ENCODE measurements around the gene NFIA.

Gene NFIA

GRCh38 chr1:61131248-61131647 is 48.9 kb downstream of the NFIA start:
- no peak for DNase-seq

GRCh38 chr1:61131716-61132115 is 49.4 kb downstream of the NFIA start:
- DNase-seq: no peak

GRCh38 chr1:61132176-61132638 is 49.8 kb downstream of the NFIA start:
- DNase-seq: no peak

GRCh38 chr1:61132645-61133334 is 50.4 kb downstream of the NFIA start:
- no peak for DNase-seq

- no peak for DNase-seq
These were observed 51.1 kb downstream of the NFIA start for GRCh38 chr1:61133335-61134019.

GRCh38 chr1:61135291-61135690 is 52.9 kb downstream of the NFIA start:
- DNase-seq: no peak

- no peak for DNase-seq
These were observed 55.9 kb downstream of the NFIA start for GRCh38 chr1:61138305-61138704.

- DNase-seq: no peak
These were observed 56.8 kb downstream of the NFIA start for GRCh38 chr1:61138921-61139774.

GRCh38 chr1:61139775-61140549 is 57.6 kb downstream of the NFIA start:
- DNase-seq: no peak

GRCh38 chr1:61140778-61141177 is 58.4 kb downstream of the NFIA start:
- no peak for DNase-seq

GRCh38 chr1:61141288-61142042 is 59.1 kb downstream of the NFIA start:
- DNase-seq: no peak

GRCh38 chr1:61142043-61142440 is 59.7 kb downstream of the NFIA start:
- no peak for DNase-seq

GRCh38 chr1:61142726-61143500 is 60.6 kb downstream of the NFIA start:
- no peak for DNase-seq

GRCh38 chr1:61143821-61144424 is 61.6 kb downstream of the NFIA start:
- no peak for DNase-seq

GRCh38 chr1:61149010-61149860 is 66.9 kb downstream of the NFIA start:
- no peak for DNase-seq

GRCh38 chr1:61151565-61151964 is 69.2 kb downstream of the NFIA start:
- DNase-seq: peak; percentile 28

GRCh38 chr1:61152066-61152465 is 69.7 kb downstream of the NFIA start:
- peak; percentile 30 for DNase-seq

GRCh38 chr1:61152469-61153105 is 70.2 kb downstream of the NFIA start:
- DNase-seq: no peak

All from right kidney (tissue), 1 donor.